Endothelial cell of hepatic sinusoid (primary cell): ENCODE data around the gene MCAM.

Source experiments
- in situ Hi-C: cut with HindIII; loops from 2 replicates; pipeline ENCODE4 v1.10.0; 2017; ENCODE audit warnings: low sequenced_read_pairs

MCAM gene

GRCh38 chr11:119347242-119347641, 30.3 kb upstream of the MCAM start:
- in situ Hi-C loops, result no loop called here

- in situ Hi-C loops, result no loop called here
Measured at GRCh38 chr11:119346605-119347004, 29.7 kb upstream of the MCAM start, which contains the start of gene MFRP. MFRP (minus strand) TSS chr11:119346705; CDS start chr11:119346513, 192 bp downstream.

GRCh38 chr11:119345685-119346084, 28.8 kb upstream of the MCAM start:
- in situ Hi-C loops, result no loop called here

- in situ Hi-C loops, result no loop called here
Measured at GRCh38 chr11:119344291-119345010, 27.5 kb upstream of the MCAM start.

GRCh38 chr11:119343726-119344125, 26.8 kb upstream of the MCAM start:
- in situ Hi-C loops, result no loop called here

- in situ Hi-C loops, result no loop called here
Measured at GRCh38 chr11:119342362-119343130, 25.6 kb upstream of the MCAM start.

- in situ Hi-C loops, result no loop called here
Measured at GRCh38 chr11:119342023-119342300, 25.0 kb upstream of the MCAM start.

- in situ Hi-C loops, result no loop called here
Measured at GRCh38 chr11:119341222-119342022, 24.5 kb upstream of the MCAM start.

GRCh38 chr11:119340335-119341221, 23.6 kb upstream of the MCAM start, which contains the start of gene C1QTNF5:
C1QTNF5 (minus strand) TSS chr11:119340883; CDS start chr11:119340397, 486 bp downstream.
- in situ Hi-C loops, result no loop called here

- in situ Hi-C loops, result no loop called here
Measured at GRCh38 chr11:119339589-119340334, 22.8 kb upstream of the MCAM start.

GRCh38 chr11:119338965-119339588, 22.1 kb upstream of the MCAM start:
- in situ Hi-C loops, result no loop called here

GRCh38 chr11:119338318-119338890, 21.5 kb upstream of the MCAM start:
- in situ Hi-C loops, result no loop called here

GRCh38 chr11:119337581-119338317, 20.8 kb upstream of the MCAM start:
- in situ Hi-C loops, result no loop called here

GRCh38 chr11:119336744-119337469, 20.0 kb upstream of the MCAM start:
- in situ Hi-C loops, result no loop called here

- in situ Hi-C loops, result no loop called here
Measured at GRCh38 chr11:119335655-119336543, 19.0 kb upstream of the MCAM start.

- in situ Hi-C loops, result no loop called here
Measured at GRCh38 chr11:119335091-119335654, 18.2 kb upstream of the MCAM start.
